Gastroesophageal sphincter (tissue), 4 donors: Measurements from ENCODE around the gene TSSK3. TPM values are rescaled to one million over a fixed set of nuclear protein-coding genes. Genes with fewer than 3 reads are reported as not detected.

Experiments used
- ATAC-seq: fragments of 150-250 bp; one replicate; pipeline ENCODE4 v1.9.1; 2016; ENCODE audit warnings: mild to moderate bottlenecking, moderate library complexity
- H3K27ac ChIP-seq, 4 donors: fragments of 200-600 bp; sonication (generic) in 3 of 4; 1 replicate in 3 of 4; 2 replicates in 1 of 4; pipeline ENCODE4 v1.5.1; 2016 to 2019
- H3K27me3 ChIP-seq: fragments of 200-600 bp; sonication (generic); one replicate; pipeline ENCODE4 v1.5.1; 2019
- H3K36me3 ChIP-seq, 2 donors: fragments of 200-600 bp; sonication (generic); one replicate each; pipeline ENCODE4 v1.5.1; 2019; ENCODE audit warnings: control low read depth in 1 of 2
- H3K4me1 ChIP-seq, 3 donors: fragments of 200-600 bp; sonication (generic); 1 replicate in 2 of 3; 2 replicates in 1 of 3; pipeline ENCODE4 v1.5.1; 2016 to 2019; ENCODE audit warnings: control low read depth in 2 of 3
- H3K4me3 ChIP-seq, 2 donors: fragments of 200-600 bp; sonication (generic); one replicate each; pipeline ENCODE4 v1.5.1; 2019; ENCODE audit warnings: mild to moderate bottlenecking in 1 of 2, moderate library complexity in 1 of 2
- H3K9me3 ChIP-seq, 3 donors: fragments of 200-600 bp; sonication (generic); one replicate each; pipeline ENCODE4 v1.5.1; 2017 to 2019; ENCODE audit warnings: control low read depth in 2 of 3
- EP300 ChIP-seq: sonication (generic); formaldehyde crosslinking; IDR thresholded peaks from one replicate; pipeline ENCODE4 v1.6.1; 2017; ENCODE audit warnings: antibody characterized with exemption, mild to moderate bottlenecking
- POLR2A ChIP-seq, 2 donors: fragments of 450-650 bp; IDR thresholded peaks; one replicate each; pipeline ENCODE4 v1.6.1; 2017; ENCODE audit warnings: antibody characterized with exemption in 2 of 2, mild to moderate bottlenecking in 2 of 2, moderate library complexity in 1 of 2
- POLR2AphosphoS5 ChIP-seq: sonication (generic); formaldehyde crosslinking; IDR thresholded peaks from one replicate; pipeline ENCODE4 v1.6.1; 2017; ENCODE audit warnings: antibody characterized with exemption
- WGBS, 2 donors: methylation state at CpG; one replicate each; pipeline ENCODE4 v1.1.5; 2018; ENCODE audit warnings: low coverage in 1 of 2; 5-methylcytosine and 5-hydroxymethylcytosine counted together
- total RNA-seq, 4 donors: library from RNA; depleted of rRNA; stranded (reverse); fragments of >200 nt; gene quantifications; one replicate each; pipeline ENCODE4 v1.1.0, GENCODE V29; 2016
- TF ChIP-seq, protein P1 (sequence below), 4 experiments: fragments of 200-600 bp in 2 of 4; fragments of 450-650 bp in 2 of 4; sonication (generic) in 1 of 4; IDR thresholded peaks; one replicate each; pipeline ENCODE4 v1.5.1; 2017 to 2019; ENCODE audit warnings: antibody characterized with exemption in 4 of 4, mild to moderate bottlenecking in 2 of 4, moderate library complexity in 2 of 4

The TSSK3 gene
- total RNA-seq, 4 donors from 2014 or later, result 3.6 TPM; not detected in 3

DNA sequence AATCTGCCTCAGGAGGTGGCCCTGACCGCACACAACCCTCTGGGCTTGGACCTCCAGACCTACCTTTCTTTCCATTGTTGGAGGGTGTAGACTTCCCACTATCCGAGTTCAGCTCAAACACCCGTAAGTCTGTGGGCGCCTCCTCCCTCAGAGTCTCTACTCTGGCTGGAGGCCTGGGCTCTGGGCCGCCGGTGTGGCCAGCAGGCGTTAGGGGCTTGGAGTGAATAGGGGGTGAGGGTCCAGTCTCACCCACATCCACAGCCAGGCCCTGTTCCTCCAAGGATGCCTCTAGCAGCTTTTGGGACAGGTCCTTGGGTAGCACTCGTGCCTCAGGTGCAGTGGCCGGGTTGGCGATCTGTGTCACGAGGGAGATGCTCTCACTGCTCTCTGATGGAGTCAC, 13.9 kb downstream of the TSSK3 start:
- no peak for ATAC-seq
- Histone ChIP-seq H3K9me3 (no peaks in the 10 kb centered on the region), H3K27ac (no peak overlapping the region), H3K36me3 (peaks cover 0 to 100% of the 10 kb centered on the region in 2 donors), H3K27me3 (no peaks in the 10 kb centered on the region), H3K4me3 (no peak overlapping the region), H3K4me1 (no peaks in the 10 kb centered on the region)
- TF ChIP-seq POLR2A (IDR thresholded peaks at IDR 0.05) (no peak), POLR2AphosphoS5 (no peak), EP300 (no peak)
- TF ChIP-seq, protein P1, sequence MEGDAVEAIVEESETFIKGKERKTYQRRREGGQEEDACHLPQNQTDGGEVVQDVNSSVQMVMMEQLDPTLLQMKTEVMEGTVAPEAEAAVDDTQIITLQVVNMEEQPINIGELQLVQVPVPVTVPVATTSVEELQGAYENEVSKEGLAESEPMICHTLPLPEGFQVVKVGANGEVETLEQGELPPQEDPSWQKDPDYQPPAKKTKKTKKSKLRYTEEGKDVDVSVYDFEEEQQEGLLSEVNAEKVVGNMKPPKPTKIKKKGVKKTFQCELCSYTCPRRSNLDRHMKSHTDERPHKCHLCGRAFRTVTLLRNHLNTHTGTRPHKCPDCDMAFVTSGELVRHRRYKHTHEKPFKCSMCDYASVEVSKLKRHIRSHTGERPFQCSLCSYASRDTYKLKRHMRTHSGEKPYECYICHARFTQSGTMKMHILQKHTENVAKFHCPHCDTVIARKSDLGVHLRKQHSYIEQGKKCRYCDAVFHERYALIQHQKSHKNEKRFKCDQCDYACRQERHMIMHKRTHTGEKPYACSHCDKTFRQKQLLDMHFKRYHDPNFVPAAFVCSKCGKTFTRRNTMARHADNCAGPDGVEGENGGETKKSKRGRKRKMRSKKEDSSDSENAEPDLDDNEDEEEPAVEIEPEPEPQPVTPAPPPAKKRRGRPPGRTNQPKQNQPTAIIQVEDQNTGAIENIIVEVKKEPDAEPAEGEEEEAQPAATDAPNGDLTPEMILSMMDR (IDR thresholded peaks at IDR 0.05), result no peak
- WGBS, 2 donors, result 94 to 95% methylated on average over 2 to 3 of the region's 11 CpGs

DNA sequence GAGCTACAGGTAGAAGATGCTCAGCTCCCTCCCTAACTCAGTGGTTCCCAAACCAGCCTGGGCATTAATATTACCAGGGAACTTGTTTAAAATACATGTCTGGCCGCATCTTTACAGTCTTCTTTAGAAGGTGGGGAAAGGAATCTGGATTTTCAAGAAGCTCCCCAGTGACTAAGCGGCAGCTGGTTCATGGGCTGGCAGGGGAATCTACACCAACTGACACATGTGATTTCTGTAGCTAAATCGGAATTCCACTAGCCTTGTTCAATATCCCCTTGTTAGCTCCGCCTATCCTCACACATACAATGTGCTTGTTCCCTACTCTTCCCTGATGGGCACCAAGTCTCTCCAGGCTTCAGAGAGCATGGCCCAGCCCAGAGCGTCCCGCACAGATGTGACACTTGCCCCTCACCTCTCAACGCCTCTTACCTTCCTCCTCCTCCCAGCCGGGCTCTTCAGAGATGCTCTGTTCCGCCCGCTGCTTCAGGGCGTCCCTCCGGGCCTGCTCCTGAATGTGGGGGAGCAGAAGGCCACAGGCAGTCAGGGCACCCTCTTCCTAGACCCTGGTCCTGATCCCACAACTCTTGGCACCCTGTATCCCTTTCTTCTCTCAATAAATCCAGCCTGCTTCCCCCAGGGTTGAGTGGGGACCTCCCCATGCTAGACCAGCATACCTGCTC, 15.3 kb downstream of the TSSK3 start:
- WGBS, 2 donors, result 85 to 91% methylated on average over 5 to 11 of the region's 12 CpGs
- ATAC-seq, result no peak
- Histone ChIP-seq H3K27me3 (no peaks in the 10 kb centered on the region), H3K27ac (no peak overlapping the region), H3K4me3 (no peak overlapping the region), H3K4me1 (no peaks in the 10 kb centered on the region), H3K9me3 (no peaks in the 10 kb centered on the region), H3K36me3 (peaks cover 0 to 100% of the 10 kb centered on the region in 2 donors)
- TF ChIP-seq, protein P1 (IDR thresholded peaks at IDR 0.05), result no peak
- TF ChIP-seq POLR2AphosphoS5 (no peak), POLR2A (IDR thresholded peaks at IDR 0.05) (no peak), EP300 (no peak)

DNA sequence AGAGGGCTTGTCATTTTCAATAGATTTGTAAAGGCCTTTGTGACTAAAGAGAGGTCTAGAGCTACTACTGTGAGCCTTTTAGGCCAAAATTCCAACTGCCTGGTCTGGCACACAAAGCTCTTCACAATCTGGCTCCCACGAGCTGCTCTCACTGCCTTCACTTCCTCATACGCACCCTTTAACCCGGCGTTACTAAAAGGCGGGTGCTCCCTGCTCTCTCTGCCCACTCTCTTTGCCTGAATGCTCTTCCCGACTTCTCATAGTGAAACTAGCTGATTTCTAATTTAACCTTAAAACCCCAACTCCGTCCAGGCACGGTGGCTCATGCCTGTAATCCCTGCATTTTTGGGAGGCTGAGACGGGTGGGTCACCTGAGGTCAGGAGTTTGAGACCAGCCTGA, 17.7 kb downstream of the TSSK3 start:
- 84 to 93% methylated on average over 5 to 6 of the region's 9 CpGs for WGBS, 2 donors
- no peak for ATAC-seq
- Histone ChIP-seq H3K4me1 (no peaks in the 10 kb centered on the region), H3K9me3 (no peaks in the 10 kb centered on the region), H3K27me3 (no peaks in the 10 kb centered on the region), H3K36me3 (peaks cover 0 to 100% of the 10 kb centered on the region in 2 donors), H3K27ac (no peak overlapping the region), H3K4me3 (no peak overlapping the region)
- TF ChIP-seq EP300, result no peak
- TF ChIP-seq POLR2A (IDR thresholded peaks at IDR 0.05), result no peak
- no peak for TF ChIP-seq POLR2AphosphoS5
- TF ChIP-seq, protein P1 (IDR thresholded peaks at IDR 0.05), result no peak

DNA sequence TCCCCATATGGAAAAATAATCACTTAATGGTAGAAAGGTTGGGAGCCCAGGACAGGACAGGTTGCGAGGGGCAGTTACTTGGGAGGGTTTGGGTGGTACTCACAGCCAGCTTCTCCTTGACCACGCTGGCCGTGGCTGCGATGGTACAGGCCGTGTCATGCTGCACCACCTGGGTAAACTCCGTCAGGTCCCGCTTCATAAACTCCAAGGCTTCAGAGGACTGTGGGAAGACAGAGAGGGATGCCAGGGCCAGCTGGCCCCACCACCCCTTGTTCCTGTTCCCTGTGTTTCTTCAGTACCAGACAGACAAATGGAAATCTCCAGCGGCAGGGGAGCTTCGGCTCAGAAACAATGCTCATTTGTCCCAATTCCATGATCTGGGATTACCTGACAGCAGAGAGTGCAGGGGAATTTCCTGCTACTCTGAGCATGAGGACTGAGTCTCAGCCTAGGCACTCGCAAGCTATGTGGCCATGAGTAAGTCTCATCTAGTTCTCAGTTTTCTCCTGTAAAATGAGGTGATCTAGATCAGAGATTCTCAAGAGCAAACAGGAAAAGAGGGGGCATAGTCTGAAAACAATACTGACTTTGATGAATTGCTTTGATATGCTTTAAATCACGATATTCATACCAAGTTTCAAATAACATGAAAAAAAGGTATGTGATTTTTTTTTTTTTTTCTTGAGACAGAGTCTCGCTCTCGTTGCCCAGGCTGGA, 24.5 kb downstream of the TSSK3 start:
- peaks cover 0 to 100% of the 10 kb centered on the region in 2 donors for H3K36me3 ChIP-seq
- H3K4me3 ChIP-seq, result no peak overlapping the region
- TF ChIP-seq, protein P1 (IDR thresholded peaks at IDR 0.05), result no peak
- TF ChIP-seq POLR2A (IDR thresholded peaks at IDR 0.05) (no peak), POLR2AphosphoS5 (no peak), EP300 (no peak)
- no peaks in the 10 kb centered on the region for H3K9me3 ChIP-seq
- H3K4me1 ChIP-seq, result peaks cover 0 to 36% (median 5%) of the 10 kb centered on the region in 3 donors
- WGBS, 2 donors, result 80 to 85% methylated on average over 3 to 5 of the region's 13 CpGs
- no peaks in the 10 kb centered on the region for H3K27me3 ChIP-seq
- ATAC-seq, result no peak
- H3K27ac ChIP-seq, result no peak overlapping the region
